Smooth muscle cell (in vitro differentiated cells): Measurements from ENCODE around the gene TBP. TPM values are rescaled to one million over a fixed set of nuclear protein-coding genes. Genes with fewer than 3 reads are reported as not detected.

Experiments used
- DNase-seq: peaks from one replicate; lab custom pipeline; 2025; ENCODE audit not compliant: unreplicated experiment; lab: John Stamatoyannopoulos, UW
- H2AFZ ChIP-seq: fragments of 200-600 bp; sonication (generic); 2 replicates; pipeline ENCODE4 v1.6.0; 2016; ENCODE audit warnings: antibody characterized with exemption, low read depth, mild to moderate bottlenecking
- H3F3A ChIP-seq: fragments of 200-600 bp; sonication (generic); 2 replicates; pipeline ENCODE4 v1.6.0; 2017; ENCODE audit warnings: antibody characterized with exemption, low read depth
- H3K27ac ChIP-seq: fragments of 200-600 bp; sonication (generic); 2 replicates; pipeline ENCODE4 v1.5.1; 2016; ENCODE audit warnings: low read depth, mild to moderate bottlenecking
- H3K27me3 ChIP-seq: fragments of 200-600 bp; sonication (generic); 2 replicates; pipeline ENCODE4 v1.6.1; 2016; ENCODE audit warnings: low read depth, mild to moderate bottlenecking
- H3K36me3 ChIP-seq: fragments of 200-600 bp; sonication (generic); 2 replicates; pipeline ENCODE4 v1.5.1; 2016; ENCODE audit warnings: low read depth
- H3K4me1 ChIP-seq: fragments of 200-600 bp; sonication (generic); 2 replicates; pipeline ENCODE4 v1.5.1; 2016; ENCODE audit warnings: low read depth
- H3K4me2 ChIP-seq: fragments of 200-600 bp; sonication (generic); 2 replicates; pipeline ENCODE4 v1.6.0; 2016; ENCODE audit warnings: mild to moderate bottlenecking
- H3K4me3 ChIP-seq: fragments of 200-600 bp; sonication (generic); 2 replicates; pipeline ENCODE4 v1.5.1; 2016; ENCODE audit warnings: mild to moderate bottlenecking
- H3K79me2 ChIP-seq: fragments of 200-600 bp; sonication (generic); 2 replicates; pipeline ENCODE4 v1.6.0; 2016; ENCODE audit warnings: low read depth, mild to moderate bottlenecking
- H3K9ac ChIP-seq: fragments of 200-600 bp; sonication (generic); 2 replicates; pipeline ENCODE4 v1.6.0; 2016; ENCODE audit warnings: low read depth
- H3K9me3 ChIP-seq: fragments of 200-600 bp; sonication (generic); replicated peaks from 2 replicates; pipeline ENCODE4 v1.5.1; 2016; ENCODE audit warnings: low read depth
- H4K20me1 ChIP-seq: fragments of 200-600 bp; sonication (generic); 2 replicates; pipeline ENCODE4 v1.6.0; 2016; ENCODE audit warnings: low read depth
- WGBS: methylation state at CpG from one replicate; pipeline ENCODE4 v1.1.7; 2016; ENCODE audit warnings: low lambda C conversion rate; 5-methylcytosine and 5-hydroxymethylcytosine counted together
- polyA plus RNA-seq: library from polyadenylated mRNA; unstranded; fragments of >200 nt; fragmentation: Nextera tagmentation; extraction: Ambion mirVana; gene quantifications from 2 replicates; pipeline ENCODE4 v1.2.1, GENCODE V29; 2016
- total RNA-seq: library from RNA; depleted of rRNA; stranded (reverse); fragments of >200 nt; gene quantifications from 2 replicates; pipeline ENCODE4 v1.2.3, GENCODE V29; 2014
- TF ChIP-seq, protein P1 (sequence below): fragments of 200-600 bp; sonication (generic); IDR thresholded peaks from 2 replicates; pipeline ENCODE4 v1.5.1; 2017; ENCODE audit warnings: borderline replicate concordance, mild to moderate bottlenecking, antibody characterized with exemption; ENCODE audit not compliant: insufficient read depth, poor library complexity, severe bottlenecking

Gene TBP
- total and polyA plus RNA-seq, 2 experiments from 2014 or later = 25.6 to 30.1 TPM

DNA sequence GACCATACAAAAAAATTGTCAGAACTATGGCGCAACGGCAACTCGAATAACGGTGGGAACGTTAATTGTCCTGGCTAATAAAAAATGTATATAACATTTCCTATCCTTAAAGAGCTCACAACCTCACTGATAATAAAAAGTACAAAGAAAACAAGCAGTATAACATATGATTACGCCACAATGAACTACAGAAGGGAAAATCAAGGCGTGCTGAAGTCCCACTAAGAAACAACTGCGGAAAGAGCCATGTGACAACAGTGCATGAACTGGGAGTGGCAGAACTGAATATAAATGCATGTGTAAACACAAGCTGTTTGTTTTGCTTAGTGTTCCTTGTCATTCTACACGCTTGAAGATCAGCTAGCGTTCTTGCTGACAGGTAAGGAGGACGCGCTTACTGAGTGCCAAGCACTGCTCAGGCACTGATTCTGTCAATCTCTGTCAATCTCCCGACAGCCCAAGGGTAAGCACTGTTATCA lies 596 bp upstream of the TBP start:
- peak overlapping the region; percentile 96 for H3K4me2 ChIP-seq
- TF ChIP-seq, protein P1, sequence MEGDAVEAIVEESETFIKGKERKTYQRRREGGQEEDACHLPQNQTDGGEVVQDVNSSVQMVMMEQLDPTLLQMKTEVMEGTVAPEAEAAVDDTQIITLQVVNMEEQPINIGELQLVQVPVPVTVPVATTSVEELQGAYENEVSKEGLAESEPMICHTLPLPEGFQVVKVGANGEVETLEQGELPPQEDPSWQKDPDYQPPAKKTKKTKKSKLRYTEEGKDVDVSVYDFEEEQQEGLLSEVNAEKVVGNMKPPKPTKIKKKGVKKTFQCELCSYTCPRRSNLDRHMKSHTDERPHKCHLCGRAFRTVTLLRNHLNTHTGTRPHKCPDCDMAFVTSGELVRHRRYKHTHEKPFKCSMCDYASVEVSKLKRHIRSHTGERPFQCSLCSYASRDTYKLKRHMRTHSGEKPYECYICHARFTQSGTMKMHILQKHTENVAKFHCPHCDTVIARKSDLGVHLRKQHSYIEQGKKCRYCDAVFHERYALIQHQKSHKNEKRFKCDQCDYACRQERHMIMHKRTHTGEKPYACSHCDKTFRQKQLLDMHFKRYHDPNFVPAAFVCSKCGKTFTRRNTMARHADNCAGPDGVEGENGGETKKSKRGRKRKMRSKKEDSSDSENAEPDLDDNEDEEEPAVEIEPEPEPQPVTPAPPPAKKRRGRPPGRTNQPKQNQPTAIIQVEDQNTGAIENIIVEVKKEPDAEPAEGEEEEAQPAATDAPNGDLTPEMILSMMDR = no peak
- H4K20me1 ChIP-seq = peaks cover 48% of the 10 kb centered on the region
- H2AFZ ChIP-seq = peak overlapping the region; percentile 92
- 1% methylated on average over 13 of the region's 13 CpGs for WGBS
- H3K79me2 ChIP-seq = peaks cover 79% of the 10 kb centered on the region
- H3K4me1 ChIP-seq = peaks cover 24% of the 10 kb centered on the region
- H3F3A ChIP-seq = peaks cover 2% of the 10 kb centered on the region
- DNase-seq = no peak
- no peaks in the 10 kb centered on the region for H3K9me3 ChIP-seq
- H3K27me3 ChIP-seq = no peaks in the 10 kb centered on the region
- H3K27ac ChIP-seq = peak overlapping the region; percentile 95
- peak overlapping the region; percentile 98 for H3K9ac ChIP-seq
- peak overlapping the region; percentile 93 for H3K4me3 ChIP-seq
- no peaks in the 10 kb centered on the region for H3K36me3 ChIP-seq

DNA sequence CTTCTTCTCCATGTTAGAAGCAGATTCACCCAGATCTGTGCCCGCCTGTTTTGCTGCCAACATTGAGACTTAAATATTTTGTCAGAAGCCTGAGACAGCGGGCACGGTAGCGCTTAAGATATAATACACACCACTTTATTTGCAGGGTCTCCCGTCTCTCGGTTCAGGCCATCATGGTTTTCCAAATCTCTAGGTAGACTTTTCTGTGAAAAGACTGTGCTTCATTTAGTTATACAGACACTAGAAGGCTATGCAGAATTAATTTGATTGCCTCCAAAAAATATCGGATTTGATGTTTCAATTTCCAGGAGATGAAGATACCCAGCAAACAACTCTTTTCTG lies 598 bp downstream of the TBP start:
- peaks cover 6% of the 10 kb centered on the region for H3F3A ChIP-seq
- peak overlapping the region; percentile 92 for H3K9ac ChIP-seq
- peak overlapping the region; percentile 93 for H3K4me3 ChIP-seq
- no peaks in the 10 kb centered on the region for H3K27me3 ChIP-seq
- no peaks in the 10 kb centered on the region for H3K9me3 ChIP-seq
- peak overlapping the region; percentile 92 for H2AFZ ChIP-seq
- H3K4me2 ChIP-seq = peak overlapping the region; percentile 96
- peaks cover 24% of the 10 kb centered on the region for H3K4me1 ChIP-seq
- H3K79me2 ChIP-seq = peaks cover 67% of the 10 kb centered on the region
- 5% methylated on average over 7 of the region's 7 CpGs for WGBS
- DNase-seq = no peak
- TF ChIP-seq, protein P1 = no peak
- H3K36me3 ChIP-seq = no peaks in the 10 kb centered on the region
- H4K20me1 ChIP-seq = peaks cover 43% of the 10 kb centered on the region
- peak overlapping the region; percentile 95 for H3K27ac ChIP-seq

DNA sequence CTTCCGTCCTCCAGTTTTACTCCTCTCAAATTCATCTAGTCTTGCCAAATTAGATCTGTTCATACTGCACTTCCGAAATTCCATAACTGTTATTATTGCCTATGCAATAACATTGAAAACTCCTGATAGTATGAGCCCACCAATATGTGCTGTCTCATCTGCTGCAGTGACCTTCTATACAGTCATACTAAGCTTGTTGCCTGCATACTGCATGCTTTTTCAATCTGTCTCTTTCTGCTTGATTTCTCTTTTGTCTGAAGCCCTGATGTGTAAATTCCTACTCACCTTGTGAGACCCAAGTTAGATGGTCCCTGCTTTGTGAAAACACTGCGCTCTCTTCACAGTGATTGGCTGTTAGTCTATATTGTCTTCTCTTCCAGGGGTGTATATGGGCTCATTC lies 1.1 kb downstream of the TBP start:
- Histone ChIP-seq H3K79me2 (peaks cover 62% of the 10 kb centered on the region), H3K4me2 (peak overlapping the region; percentile 96), H3K9ac (peak overlapping the region; percentile 92), H3F3A (peaks cover 6% of the 10 kb centered on the region), H3K4me3 (peak overlapping the region; percentile 93), H4K20me1 (peaks cover 43% of the 10 kb centered on the region), H3K9me3 (no peaks in the 10 kb centered on the region), H3K36me3 (no peaks in the 10 kb centered on the region), H2AFZ (no peak overlapping the region), H3K4me1 (peaks cover 24% of the 10 kb centered on the region), H3K27me3 (no peaks in the 10 kb centered on the region), H3K27ac (no peak overlapping the region)
- WGBS = 71% methylated on average over 3 of the region's 3 CpGs
- TF ChIP-seq, protein P1 = no peak
- no peak for DNase-seq

DNA sequence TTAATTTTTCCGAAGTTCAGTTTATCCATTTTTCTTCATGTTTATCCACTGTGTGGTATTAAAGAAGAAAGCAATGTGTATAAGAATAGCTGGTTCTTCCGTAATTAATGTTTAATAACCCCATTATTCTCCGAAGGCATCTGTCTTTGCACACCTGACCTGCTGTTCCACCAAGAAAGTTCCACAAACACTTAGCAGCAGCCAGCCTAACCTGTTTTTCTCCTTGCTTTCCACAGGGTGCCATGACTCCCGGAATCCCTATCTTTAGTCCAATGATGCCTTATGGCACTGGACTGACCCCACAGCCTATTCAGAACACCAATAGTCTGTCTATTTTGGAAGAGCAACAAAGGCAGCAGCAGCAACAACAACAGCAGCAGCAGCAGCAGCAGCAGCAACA lies 7.4 kb downstream of the TBP start:
- Histone ChIP-seq H3K4me2 (no peak overlapping the region), H4K20me1 (peaks cover 24% of the 10 kb centered on the region), H3K27me3 (no peaks in the 10 kb centered on the region), H2AFZ (no peak overlapping the region), H3K4me3 (no peak overlapping the region), H3K79me2 (peaks cover 31% of the 10 kb centered on the region), H3K9ac (no peak overlapping the region), H3K4me1 (no peaks in the 10 kb centered on the region), H3K36me3 (peaks cover 19% of the 10 kb centered on the region), H3K9me3 (no peaks in the 10 kb centered on the region), H3F3A (peaks cover 3% of the 10 kb centered on the region), H3K27ac (no peak overlapping the region)
- WGBS = 94% methylated on average over 4 of the region's 4 CpGs
- TF ChIP-seq, protein P1 = no peak
- DNase-seq = no peak
